ENCODE results near the gene C22orf42. TPM values are rescaled to one million over a fixed set of nuclear protein-coding genes. Genes with fewer than 3 reads are reported as not detected.
"Not testable (repeated sequence)": the region's sequence is repeated elsewhere in the genome, so short reads cannot be mapped to it uniquely, and the experiment has no call there.

C22orf42 gene
- total RNA-seq, 2 donors from 2014 or later, result not detected

- H3K4me3 ChIP-seq; DNase-seq (ENCODE audit: low spot score); H3K4me1 ChIP-seq (ENCODE audit: control insufficient read depth in 1 of 2, low read depth in 2 of 2); H3K9me3 ChIP-seq; ATAC-seq (ENCODE audit: insufficient number of reproducible peaks, low FRiP score, low read depth); H3K27ac ChIP-seq; H3K27me3 ChIP-seq (replicated peaks; ENCODE audit: insufficient read depth); H3K36me3 ChIP-seq: not testable (repeated sequence)
Observed at GRCh38 chr22:32191021-32191420, 31.9 kb upstream of the C22orf42 start.

DNA sequence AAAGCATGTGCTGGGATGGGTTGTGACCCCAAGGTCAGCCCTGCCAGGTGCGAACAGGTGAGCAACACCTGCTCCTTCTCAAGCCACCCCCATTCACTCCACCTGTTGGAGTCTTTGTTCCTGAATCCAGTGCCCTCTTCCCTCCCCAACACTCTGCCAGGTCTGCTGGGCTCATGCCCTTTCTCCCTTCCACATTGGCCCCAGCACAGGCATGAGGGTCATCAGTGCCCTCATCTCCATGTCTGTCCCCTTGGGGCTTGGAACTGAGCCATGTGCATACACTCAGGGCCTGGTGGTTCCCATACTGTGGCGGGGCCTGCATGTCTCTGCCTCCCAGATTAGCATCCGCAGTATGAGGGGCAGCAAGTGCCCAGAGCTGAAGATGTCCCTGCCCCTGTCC is 26.7 kb upstream of the C22orf42 start:
- no peak for TF ChIP-seq CTCF (IDR thresholded peaks at IDR 0.05)
- no peaks in the 10 kb centered on the region for H3K36me3 ChIP-seq
- no peaks in the 10 kb centered on the region for H3K27me3 ChIP-seq (replicated peaks; ENCODE audit: insufficient read depth)
- no peak overlapping the region for H3K27ac ChIP-seq
- DNase-seq (ENCODE audit: low spot score) (no peak), ATAC-seq (ENCODE audit: insufficient number of reproducible peaks, low FRiP score, low read depth) (no peak)
- H3K4me1 ChIP-seq (ENCODE audit: control insufficient read depth in 1 of 2, low read depth in 2 of 2), result no peaks in the 10 kb centered on the region
- H3K4me3 ChIP-seq, result no peak overlapping the region
- H3K9me3 ChIP-seq, result no peaks in the 10 kb centered on the region

DNA sequence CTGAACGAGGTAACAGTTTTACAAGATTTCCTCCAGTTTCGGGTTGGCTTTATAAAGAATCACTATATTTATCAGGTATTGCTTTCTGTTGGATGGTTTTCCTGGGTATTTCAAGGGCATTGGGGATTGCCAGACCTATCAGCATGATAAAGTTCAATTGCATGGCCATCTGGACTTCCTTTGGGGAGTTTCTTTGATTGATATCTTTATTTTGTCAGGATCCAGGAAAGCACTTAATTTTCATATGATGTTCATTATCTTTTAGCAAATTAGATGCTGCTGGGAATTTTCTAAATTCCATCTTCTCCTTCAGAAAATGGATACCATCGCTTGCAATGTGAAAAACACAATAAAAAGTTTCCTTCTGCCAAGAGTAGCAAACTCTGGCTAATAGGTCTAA is 24.5 kb upstream of the C22orf42 start:
- Histone ChIP-seq H3K4me3 (no peak overlapping the region), H3K4me1 (ENCODE audit: control insufficient read depth in 1 of 2, low read depth in 2 of 2) (no peaks in the 10 kb centered on the region), H3K9me3 (no peaks in the 10 kb centered on the region), H3K27me3 (replicated peaks; ENCODE audit: insufficient read depth) (no peaks in the 10 kb centered on the region), H3K27ac (no peak overlapping the region), H3K36me3 (no peaks in the 10 kb centered on the region)
- DNase-seq (ENCODE audit: low spot score) (no peak), ATAC-seq (ENCODE audit: insufficient number of reproducible peaks, low FRiP score, low read depth) (no peak)
- TF ChIP-seq CTCF (IDR thresholded peaks at IDR 0.05), result no peak

DNA sequence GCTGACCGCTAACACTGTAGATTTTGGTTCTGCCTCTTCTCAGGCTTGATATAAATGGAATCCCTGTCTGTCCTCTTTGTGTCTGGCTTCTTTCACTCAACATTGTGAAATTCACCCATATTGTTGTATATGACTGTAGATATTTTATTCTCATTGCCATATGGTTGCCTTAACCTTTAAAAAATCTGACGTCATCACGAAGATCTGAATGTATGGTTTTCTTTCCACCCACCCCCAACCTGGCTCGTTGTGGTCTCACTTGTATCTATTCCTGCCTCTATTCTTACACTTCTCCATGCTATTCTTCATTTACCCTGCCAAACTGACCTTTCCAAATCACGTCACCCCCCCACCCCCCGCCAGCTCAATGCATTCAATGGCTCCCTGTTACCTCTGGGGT is 21.9 kb upstream of the C22orf42 start:
- Histone ChIP-seq H3K27ac (no peak overlapping the region), H3K4me3 (no peak overlapping the region), H3K27me3 (replicated peaks; ENCODE audit: insufficient read depth) (no peaks in the 10 kb centered on the region), H3K4me1 (ENCODE audit: control insufficient read depth in 1 of 2, low read depth in 2 of 2) (no peaks in the 10 kb centered on the region), H3K36me3 (no peaks in the 10 kb centered on the region), H3K9me3 (no peaks in the 10 kb centered on the region)
- no peak for ATAC-seq (ENCODE audit: insufficient number of reproducible peaks, low FRiP score, low read depth)
- no peak for TF ChIP-seq CTCF (IDR thresholded peaks at IDR 0.05)
- DNase-seq (ENCODE audit: low spot score), result no peak

GRCh38 chr22:32177221-32177765 is 18.2 kb upstream of the C22orf42 start:
- Histone ChIP-seq H3K4me1 (ENCODE audit: control insufficient read depth in 1 of 2, low read depth in 2 of 2) (no peaks in the 10 kb centered on the region), H3K4me3 (no peak overlapping the region), H3K36me3 (no peaks in the 10 kb centered on the region), H3K9me3 (no peaks in the 10 kb centered on the region), H3K27ac (no peak overlapping the region), H3K27me3 (replicated peaks; ENCODE audit: insufficient read depth) (no peaks in the 10 kb centered on the region)
- no peak for TF ChIP-seq CTCF (IDR thresholded peaks at IDR 0.05)
- DNase-seq (ENCODE audit: low spot score) (no peak), ATAC-seq (ENCODE audit: insufficient number of reproducible peaks, low FRiP score, low read depth) (no peak)

Data from thoracic aorta (tissue), 2 donors.